Mammary epithelial cell (primary cell): Measurements from ENCODE around the gene NME8.

ENCODE experiments used
- CTCF ChIP-seq, 2 donors: IDR thresholded peaks in 1 of 2; conservative IDR thresholded peaks in 1 of 2; 2 replicates each; pipeline ENCODE4 v1.5.1; 2011 to 2012; ENCODE audit warnings: inconsistent platforms in 2 of 2, low read length in 2 of 2, mild to moderate bottlenecking in 2 of 2, control low read depth in 1 of 2, low read depth in 1 of 2; ENCODE audit not compliant: insufficient read depth in 1 of 2; ENCODE audit errors: extremely low read depth in 1 of 2
- EZH2 ChIP-seq: IDR thresholded peaks from 2 replicates; pipeline ENCODE4 v1.6.1; 2012; ENCODE audit warnings: low read length, inconsistent platforms, borderline replicate concordance

- TF ChIP-seq CTCF (conservative IDR thresholded peaks at IDR 0.05 in 1 of 2, IDR thresholded peaks at IDR 0.05 in 1 of 2; ENCODE audit: extremely low read depth in 1 of 2, insufficient read depth in 1 of 2, low read depth in 1 of 2, low read length in 2 of 2) (no peak), EZH2 (no peak)
Observed at GRCh38 chr7:37894671-37895070, 46.3 kb downstream of the NME8 start.
